GM06990 (cell line): Measurements from ENCODE around the gene TECPR2.

ENCODE experiments used
- DNase-seq: peaks from one replicate; pipeline ENCODE4 v3.0.0-alpha.2; 2011; ENCODE audit not compliant: insufficient read length; ENCODE audit errors: extremely low read depth
- H3K27me3 ChIP-seq: replicated peaks from 2 replicates; pipeline ENCODE4 v1.6.0; 2011; ENCODE audit warnings: low read length; ENCODE audit not compliant: control insufficient read depth, insufficient read depth
- H3K36me3 ChIP-seq: 2 replicates; pipeline ENCODE4 v1.5.1; 2011; ENCODE audit warnings: low read length; ENCODE audit not compliant: control insufficient read depth, insufficient read depth
- H3K4me3 ChIP-seq: replicated peaks from 2 replicates; pipeline ENCODE4 v1.5.1; 2011; ENCODE audit warnings: low read depth, mild to moderate bottlenecking, control low read depth, low read length
- CTCF ChIP-seq: IDR thresholded peaks from 2 replicates; pipeline ENCODE4 v1.5.1; 2011; ENCODE audit warnings: low read length, control low read depth, mild to moderate bottlenecking, inconsistent platforms; ENCODE audit not compliant: insufficient read depth, poor library complexity, severe bottlenecking

The TECPR2 gene

DNA sequence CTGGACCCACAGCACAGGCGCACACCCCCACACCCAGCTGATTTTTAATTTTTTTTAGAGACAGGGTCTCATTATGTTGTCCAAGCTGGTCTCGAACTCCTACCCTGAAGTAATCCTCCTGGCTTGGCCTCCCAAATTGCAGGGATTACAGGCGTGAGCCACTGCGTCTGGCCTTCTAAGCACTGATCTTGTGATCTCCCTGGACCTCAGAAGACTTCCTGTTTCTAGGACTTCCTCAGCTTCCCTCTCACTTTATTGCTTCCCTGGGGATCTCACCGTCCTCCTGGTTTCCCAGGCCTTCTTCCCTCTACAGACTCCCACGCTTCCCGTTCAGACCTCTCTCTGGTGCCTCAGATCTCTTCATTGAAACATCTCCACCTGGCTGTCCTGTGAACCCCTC is 29.4 kb upstream of the TECPR2 start:
- no peak for DNase-seq
- H3K27me3 ChIP-seq, result no peaks in the 10 kb centered on the region
- TF ChIP-seq CTCF, result no peak
- H3K36me3 ChIP-seq, result peaks cover 13% of the 10 kb centered on the region
- H3K4me3 ChIP-seq, result no peak overlapping the region

- no peaks in the 10 kb centered on the region for H3K27me3 ChIP-seq
- peaks cover 17% of the 10 kb centered on the region for H3K36me3 ChIP-seq
- no peak for DNase-seq
- no peak overlapping the region for H3K4me3 ChIP-seq
- no peak for TF ChIP-seq CTCF
Observed at GRCh38 chr14:102333795-102334705, 28.7 kb upstream of the TECPR2 start.

GRCh38 chr14:102335163-102335562 is 27.6 kb upstream of the TECPR2 start:
- no peak for TF ChIP-seq CTCF
- Histone ChIP-seq H3K27me3 (no peaks in the 10 kb centered on the region), H3K4me3 (no peak overlapping the region), H3K36me3 (peaks cover 19% of the 10 kb centered on the region)
- no peak for DNase-seq

DNA sequence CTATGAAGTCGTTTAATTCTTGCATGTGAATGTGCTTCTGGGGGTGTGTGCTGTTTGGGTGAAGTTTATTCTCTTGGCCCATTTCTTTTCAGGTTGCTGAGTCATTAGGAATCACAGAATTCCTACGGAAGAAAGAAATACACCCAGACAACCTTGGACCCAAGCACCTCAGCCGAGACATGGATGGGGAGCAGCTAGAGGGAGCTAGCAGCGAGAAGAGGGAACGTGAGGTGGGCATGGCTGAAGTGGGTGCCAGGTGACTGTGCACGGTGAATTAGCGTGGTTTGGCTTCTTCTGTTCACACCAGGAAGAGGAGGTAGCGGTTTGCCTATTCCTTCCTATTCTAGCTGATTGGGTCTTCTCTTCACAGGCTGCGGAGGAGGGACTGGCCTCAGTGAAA is 24.0 kb upstream of the TECPR2 start:
- Histone ChIP-seq H3K36me3 (peaks cover 22% of the 10 kb centered on the region), H3K27me3 (no peaks in the 10 kb centered on the region), H3K4me3 (no peak overlapping the region)
- DNase-seq, result no peak
- no peak for TF ChIP-seq CTCF

GRCh38 chr14:102341566-102341965 is 21.2 kb upstream of the TECPR2 start:
- no peak for TF ChIP-seq CTCF
- DNase-seq, result no peak
- peaks cover 25% of the 10 kb centered on the region for H3K36me3 ChIP-seq
- no peak overlapping the region for H3K4me3 ChIP-seq
- no peaks in the 10 kb centered on the region for H3K27me3 ChIP-seq
